Stimulated activated naive CD8-positive, alpha-beta T cell treated with anti-CD3 and anti-CD28 coated beads, Interleukin-15, Interleukin-2, amounts not matched to agents 100 ng/mL and 50 ng/mL, for 24 hours (primary cell): ENCODE measurements around the gene NF1.
"Not testable (repeated sequence)": the region's sequence is repeated elsewhere in the genome, so short reads cannot be mapped to it uniquely, and the experiment has no call there.

Experiments
- H3K27ac Mint-ChIP-seq: one replicate; pipeline ENCODE4 v1.8.0; 2021; ENCODE audit warnings: mild to moderate bottlenecking, mixed read lengths
- H3K27me3 Mint-ChIP-seq: one replicate; pipeline ENCODE4 v1.8.0; 2021; ENCODE audit warnings: mixed read lengths
- H3K36me3 Mint-ChIP-seq: one replicate; pipeline ENCODE4 v1.8.0; 2021; ENCODE audit warnings: low read depth, mixed read lengths
- H3K4me1 Mint-ChIP-seq: one replicate; pipeline ENCODE4 v1.8.0; 2021; ENCODE audit warnings: low read depth, mixed read lengths
- H3K4me3 Mint-ChIP-seq: one replicate; pipeline ENCODE4 v1.8.0; 2021; ENCODE audit warnings: mild to moderate bottlenecking, mixed read lengths
- H3K9me3 Mint-ChIP-seq: one replicate; pipeline ENCODE4 v1.8.0; 2021; ENCODE audit warnings: mixed read lengths

NF1 gene

GRCh38 chr17:31172388-31172787, 77.6 kb downstream of the NF1 start:
- Mint-ChIP-seq H3K4me3 (no peak overlapping the region), H3K4me1 (no peaks in the 10 kb centered on the region), H3K27ac (no peak overlapping the region), H3K9me3 (no peaks in the 10 kb centered on the region), H3K36me3 (peaks cover 10% of the 10 kb centered on the region), H3K27me3 (no peaks in the 10 kb centered on the region)

GRCh38 chr17:31174215-31174614, 79.4 kb downstream of the NF1 start:
- H3K9me3 Mint-ChIP-seq, result no peaks in the 10 kb centered on the region

GRCh38 chr17:31175237-31175636, 80.5 kb downstream of the NF1 start:
- H3K27me3 Mint-ChIP-seq, result no peaks in the 10 kb centered on the region
- no peak overlapping the region for H3K4me3 Mint-ChIP-seq
- H3K4me1 Mint-ChIP-seq, result no peaks in the 10 kb centered on the region
- H3K27ac Mint-ChIP-seq, result no peak overlapping the region
- H3K9me3 Mint-ChIP-seq, result no peaks in the 10 kb centered on the region
- peaks cover 12% of the 10 kb centered on the region for H3K36me3 Mint-ChIP-seq

More at GRCh38 chr17:31174215-31174614, 79.4 kb downstream of the NF1 start:
- H3K27ac Mint-ChIP-seq, result no peak overlapping the region
- peaks cover 15% of the 10 kb centered on the region for H3K36me3 Mint-ChIP-seq
- H3K27me3 Mint-ChIP-seq, result no peaks in the 10 kb centered on the region
- H3K4me3 Mint-ChIP-seq, result no peak overlapping the region
- H3K4me1 Mint-ChIP-seq, result no peaks in the 10 kb centered on the region

GRCh38 chr17:31176143-31176542, 81.4 kb downstream of the NF1 start:
- not testable (repeated sequence) for H3K4me3 Mint-ChIP-seq, H3K27me3 Mint-ChIP-seq, H3K9me3 Mint-ChIP-seq, H3K4me1 Mint-ChIP-seq, H3K36me3 Mint-ChIP-seq, H3K27ac Mint-ChIP-seq

- not testable (repeated sequence) for H3K27me3 Mint-ChIP-seq, H3K4me3 Mint-ChIP-seq, H3K4me1 Mint-ChIP-seq, H3K27ac Mint-ChIP-seq, H3K9me3 Mint-ChIP-seq
- peaks cover 20% of the 10 kb centered on the region for H3K36me3 Mint-ChIP-seq
Measured at GRCh38 chr17:31178951-31179350, 84.2 kb downstream of the NF1 start.

GRCh38 chr17:31195305-31195704, 100.5 kb downstream of the NF1 start:
- no peak overlapping the region for H3K4me3 Mint-ChIP-seq
- peaks cover 3% of the 10 kb centered on the region for H3K4me1 Mint-ChIP-seq
- H3K27ac Mint-ChIP-seq, result no peak overlapping the region

GRCh38 chr17:31198026-31198425, 103.2 kb downstream of the NF1 start:
- Mint-ChIP-seq H3K27me3 (no peaks in the 10 kb centered on the region), H3K4me1 (peaks cover 3% of the 10 kb centered on the region), H3K36me3 (peaks cover 7% of the 10 kb centered on the region), H3K4me3 (no peak overlapping the region), H3K9me3 (no peaks in the 10 kb centered on the region), H3K27ac (no peak overlapping the region)

More at GRCh38 chr17:31195305-31195704, 100.5 kb downstream of the NF1 start:
- Mint-ChIP-seq H3K27me3 (no peaks in the 10 kb centered on the region), H3K36me3 (peaks cover 7% of the 10 kb centered on the region), H3K9me3 (no peaks in the 10 kb centered on the region)

GRCh38 chr17:31198666-31199065, 103.9 kb downstream of the NF1 start:
- H3K27ac Mint-ChIP-seq, H3K4me3 Mint-ChIP-seq, H3K9me3 Mint-ChIP-seq, H3K27me3 Mint-ChIP-seq, H3K4me1 Mint-ChIP-seq, H3K36me3 Mint-ChIP-seq: not testable (repeated sequence)

GRCh38 chr17:31200287-31200686, 105.5 kb downstream of the NF1 start:
- Mint-ChIP-seq H3K4me1 (peaks cover 3% of the 10 kb centered on the region), H3K9me3 (no peaks in the 10 kb centered on the region), H3K36me3 (peaks cover 7% of the 10 kb centered on the region), H3K27me3 (no peaks in the 10 kb centered on the region), H3K4me3 (no peak overlapping the region), H3K27ac (no peak overlapping the region)

GRCh38 chr17:31202968-31203367, 108.2 kb downstream of the NF1 start:
- no peak overlapping the region for H3K27ac Mint-ChIP-seq
- no peak overlapping the region for H3K4me3 Mint-ChIP-seq
- H3K4me1 Mint-ChIP-seq, result no peaks in the 10 kb centered on the region
- no peaks in the 10 kb centered on the region for H3K27me3 Mint-ChIP-seq
- peaks cover 5% of the 10 kb centered on the region for H3K36me3 Mint-ChIP-seq
- no peaks in the 10 kb centered on the region for H3K9me3 Mint-ChIP-seq

GRCh38 chr17:31211352-31212012, 116.7 kb downstream of the NF1 start:
- H3K27ac Mint-ChIP-seq, result no peak overlapping the region
- H3K9me3 Mint-ChIP-seq, result no peaks in the 10 kb centered on the region
- H3K4me3 Mint-ChIP-seq, result no peak overlapping the region
- peaks cover under 1% of the 10 kb centered on the region for H3K36me3 Mint-ChIP-seq
- H3K27me3 Mint-ChIP-seq, result no peaks in the 10 kb centered on the region
- H3K4me1 Mint-ChIP-seq, result no peaks in the 10 kb centered on the region

GRCh38 chr17:31216031-31216751, 121.4 kb downstream of the NF1 start:
- H3K27me3 Mint-ChIP-seq, result no peaks in the 10 kb centered on the region
- no peaks in the 10 kb centered on the region for H3K9me3 Mint-ChIP-seq
- no peak overlapping the region for H3K27ac Mint-ChIP-seq
- H3K4me3 Mint-ChIP-seq, result no peak overlapping the region
- no peaks in the 10 kb centered on the region for H3K4me1 Mint-ChIP-seq
- peaks cover 3% of the 10 kb centered on the region for H3K36me3 Mint-ChIP-seq

- H3K9me3 Mint-ChIP-seq, result no peaks in the 10 kb centered on the region
- no peak overlapping the region for H3K27ac Mint-ChIP-seq
- no peaks in the 10 kb centered on the region for H3K27me3 Mint-ChIP-seq
- H3K4me3 Mint-ChIP-seq, result no peak overlapping the region
- H3K4me1 Mint-ChIP-seq, result peaks cover 8% of the 10 kb centered on the region
- no peaks in the 10 kb centered on the region for H3K36me3 Mint-ChIP-seq
Measured at GRCh38 chr17:31224366-31224765, 129.6 kb downstream of the NF1 start.

- Mint-ChIP-seq H3K27me3 (no peaks in the 10 kb centered on the region), H3K36me3 (no peaks in the 10 kb centered on the region), H3K9me3 (no peaks in the 10 kb centered on the region), H3K4me3 (no peak overlapping the region), H3K27ac (no peak overlapping the region), H3K4me1 (peaks cover 8% of the 10 kb centered on the region)
Measured at GRCh38 chr17:31225831-31226230, 131.1 kb downstream of the NF1 start.

GRCh38 chr17:31226373-31226772, 131.6 kb downstream of the NF1 start:
- Mint-ChIP-seq H3K27ac (no peak overlapping the region), H3K4me1 (peaks cover 8% of the 10 kb centered on the region)

GRCh38 chr17:31226950-31227349, 132.2 kb downstream of the NF1 start:
- H3K27me3 Mint-ChIP-seq, result no peaks in the 10 kb centered on the region
- H3K36me3 Mint-ChIP-seq, result peaks cover 5% of the 10 kb centered on the region
- H3K9me3 Mint-ChIP-seq, result no peaks in the 10 kb centered on the region
- H3K4me1 Mint-ChIP-seq, result peaks cover 8% of the 10 kb centered on the region
- H3K4me3 Mint-ChIP-seq, result no peak overlapping the region
- H3K27ac Mint-ChIP-seq, result no peak overlapping the region

More at GRCh38 chr17:31226373-31226772, 131.6 kb downstream of the NF1 start:
- no peaks in the 10 kb centered on the region for H3K36me3 Mint-ChIP-seq
- no peaks in the 10 kb centered on the region for H3K9me3 Mint-ChIP-seq
- no peaks in the 10 kb centered on the region for H3K27me3 Mint-ChIP-seq
- no peak overlapping the region for H3K4me3 Mint-ChIP-seq
